Endothelial cell of hepatic sinusoid (primary cell): Measurements from ENCODE around the gene TSFM.
"Not testable (repeated sequence)": the region's sequence is repeated elsewhere in the genome, so short reads cannot be mapped to it uniquely, and the experiment has no call there.

Source experiments
- in situ Hi-C: cut with HindIII; loops from 2 replicates; pipeline ENCODE4 v1.10.0; 2017; ENCODE audit warnings: low sequenced_read_pairs

TSFM gene

DNA sequence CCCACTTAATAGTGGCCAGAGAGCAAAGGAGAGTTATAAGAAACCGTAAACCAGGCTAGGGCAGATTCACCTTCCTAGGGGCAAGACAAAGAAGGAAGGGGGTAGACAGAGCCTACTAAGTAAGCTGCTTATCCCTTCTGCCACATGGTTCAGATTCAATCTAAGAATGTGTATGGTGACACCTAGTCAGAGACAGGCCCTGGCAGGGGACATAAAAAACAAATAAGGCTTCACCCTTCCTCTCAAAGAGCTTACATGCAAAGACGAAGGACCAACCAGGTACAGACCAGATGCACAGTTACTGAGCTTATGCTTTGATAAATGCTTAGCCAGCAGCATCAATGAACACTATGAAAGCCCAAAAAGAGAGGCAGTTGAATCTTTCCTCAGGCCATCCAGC lies 20.1 kb upstream of the TSFM start:
- in situ Hi-C loops, result no loop called here

DNA sequence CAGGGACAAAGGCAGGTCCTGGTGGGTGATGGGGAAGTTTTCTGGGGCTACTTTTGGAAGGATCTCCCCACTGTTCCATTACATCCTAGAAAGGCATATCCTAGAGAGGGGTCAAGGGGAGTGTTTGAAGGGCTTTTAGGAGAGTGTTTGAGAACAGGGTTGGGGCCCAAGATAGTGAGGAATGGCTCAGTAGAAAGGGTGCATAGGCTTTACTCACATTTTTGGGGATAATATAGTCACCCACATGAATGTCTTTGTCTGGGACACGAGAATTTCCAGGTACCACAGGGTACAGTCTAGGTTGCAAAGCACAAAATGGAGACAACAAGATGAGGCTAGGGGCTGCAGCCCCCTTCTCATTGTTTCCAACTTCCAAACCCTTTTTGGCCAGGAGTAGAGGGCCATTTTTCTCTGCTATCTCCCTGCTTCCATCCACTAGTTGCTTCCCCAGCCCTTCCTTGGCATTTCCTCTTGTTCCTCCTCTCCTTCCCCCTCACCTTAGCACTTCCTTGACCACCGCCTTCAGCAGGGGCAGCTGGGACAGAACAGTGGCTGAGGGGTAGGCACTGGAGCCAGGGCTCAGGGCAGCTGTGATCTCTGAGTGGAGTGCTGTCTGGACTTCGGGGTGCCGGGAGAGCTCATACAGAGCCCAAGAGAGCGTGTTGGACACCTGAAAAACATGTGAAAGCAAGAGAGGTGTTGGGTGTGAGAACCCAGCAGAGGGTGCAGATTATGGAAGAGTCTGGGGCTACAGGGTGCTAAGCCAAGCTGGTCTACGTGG lies 18.5 kb upstream of the TSFM start:
- in situ Hi-C loops, result no loop called here

DNA sequence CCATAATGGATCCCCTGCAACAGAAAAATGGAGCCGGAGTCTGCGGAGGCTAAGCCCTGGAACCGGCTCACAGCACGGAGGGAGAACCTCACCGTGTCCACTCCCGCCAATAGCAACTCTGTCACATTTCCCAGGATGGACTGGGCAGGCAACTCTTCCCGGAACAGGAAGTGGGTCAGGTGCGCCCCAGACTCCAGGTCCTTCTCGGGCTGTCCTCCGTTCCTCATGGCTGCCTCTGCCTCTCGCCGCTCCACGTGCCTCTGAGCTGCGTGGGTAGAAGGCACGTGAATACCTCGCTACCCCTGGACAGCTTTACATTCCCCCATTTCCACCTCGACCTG lies 18.0 kb upstream of the TSFM start:
- in situ Hi-C loops, result no loop called here

DNA sequence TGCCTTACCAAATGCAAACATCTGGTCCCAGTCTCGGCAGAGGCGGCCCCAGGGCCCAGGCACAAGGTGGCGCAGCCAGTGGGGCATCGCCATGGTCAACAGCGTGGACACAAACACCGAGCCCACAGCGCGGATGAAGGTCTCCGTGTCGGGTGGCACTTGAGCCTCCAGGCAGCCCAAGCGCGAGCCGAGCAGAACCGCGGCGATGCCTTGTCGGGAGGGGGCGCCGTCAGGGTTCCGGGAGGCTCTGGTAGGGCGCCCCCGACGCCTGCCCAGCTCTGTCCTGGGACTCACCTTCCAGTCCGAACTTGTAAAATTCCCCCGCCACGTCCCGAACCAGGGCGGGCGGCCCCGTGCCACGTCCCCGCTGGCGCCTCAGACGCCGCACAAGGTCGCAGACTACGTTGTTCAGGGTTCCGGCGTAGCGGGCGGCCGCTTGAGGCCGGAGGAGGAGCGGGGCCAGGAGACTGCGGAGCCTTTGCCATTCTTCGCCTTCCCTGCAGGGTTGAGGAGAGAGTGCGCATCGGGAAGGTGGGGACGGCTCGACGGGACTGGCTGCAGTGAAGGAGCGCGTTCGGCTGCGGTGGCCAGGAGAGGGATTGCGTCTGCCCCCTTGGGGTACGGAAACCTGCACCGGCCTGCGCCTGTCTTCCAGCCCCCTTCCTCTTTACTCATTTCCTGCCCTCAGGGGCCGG lies 17.4 kb upstream of the TSFM start:
- in situ Hi-C loops, result no loop called here

DNA sequence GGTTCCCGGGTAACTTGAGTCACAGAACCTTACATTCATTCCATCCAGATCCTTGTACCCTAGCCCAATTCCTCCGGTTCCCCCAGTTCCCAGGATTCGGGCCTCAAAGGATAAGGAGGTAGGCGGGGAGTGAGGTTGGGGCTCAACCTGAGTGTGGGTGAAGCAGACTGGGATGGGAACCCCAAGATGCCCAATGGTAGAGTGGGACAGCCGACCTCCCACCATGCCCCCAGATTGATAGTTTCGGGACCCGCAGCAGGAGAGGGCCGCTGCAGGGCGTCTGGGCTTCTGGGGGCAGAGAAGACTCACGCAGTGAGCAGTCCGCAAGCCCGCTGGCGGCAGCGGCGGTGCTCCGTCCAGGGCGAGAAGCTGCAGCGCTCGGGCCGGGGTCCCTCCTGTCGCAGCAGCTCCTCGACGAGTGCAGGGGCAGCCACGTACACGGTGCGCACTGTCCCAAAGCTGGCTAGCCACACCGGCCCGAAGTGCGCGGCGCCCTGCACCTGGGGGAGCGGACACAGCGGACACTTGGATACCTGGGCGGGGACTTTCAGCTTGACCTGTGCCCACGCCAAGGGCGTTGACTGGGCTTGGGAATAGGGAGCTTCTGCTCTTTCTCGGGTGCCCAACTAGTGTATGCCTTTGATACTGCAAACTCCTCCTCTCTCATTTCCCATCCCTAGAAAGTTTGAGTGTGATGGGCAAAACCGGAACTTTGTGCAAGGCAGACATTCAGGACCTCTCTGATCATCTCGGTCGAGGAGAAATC lies 16.7 kb upstream of the TSFM start:
- in situ Hi-C loops, result no loop called here

DNA sequence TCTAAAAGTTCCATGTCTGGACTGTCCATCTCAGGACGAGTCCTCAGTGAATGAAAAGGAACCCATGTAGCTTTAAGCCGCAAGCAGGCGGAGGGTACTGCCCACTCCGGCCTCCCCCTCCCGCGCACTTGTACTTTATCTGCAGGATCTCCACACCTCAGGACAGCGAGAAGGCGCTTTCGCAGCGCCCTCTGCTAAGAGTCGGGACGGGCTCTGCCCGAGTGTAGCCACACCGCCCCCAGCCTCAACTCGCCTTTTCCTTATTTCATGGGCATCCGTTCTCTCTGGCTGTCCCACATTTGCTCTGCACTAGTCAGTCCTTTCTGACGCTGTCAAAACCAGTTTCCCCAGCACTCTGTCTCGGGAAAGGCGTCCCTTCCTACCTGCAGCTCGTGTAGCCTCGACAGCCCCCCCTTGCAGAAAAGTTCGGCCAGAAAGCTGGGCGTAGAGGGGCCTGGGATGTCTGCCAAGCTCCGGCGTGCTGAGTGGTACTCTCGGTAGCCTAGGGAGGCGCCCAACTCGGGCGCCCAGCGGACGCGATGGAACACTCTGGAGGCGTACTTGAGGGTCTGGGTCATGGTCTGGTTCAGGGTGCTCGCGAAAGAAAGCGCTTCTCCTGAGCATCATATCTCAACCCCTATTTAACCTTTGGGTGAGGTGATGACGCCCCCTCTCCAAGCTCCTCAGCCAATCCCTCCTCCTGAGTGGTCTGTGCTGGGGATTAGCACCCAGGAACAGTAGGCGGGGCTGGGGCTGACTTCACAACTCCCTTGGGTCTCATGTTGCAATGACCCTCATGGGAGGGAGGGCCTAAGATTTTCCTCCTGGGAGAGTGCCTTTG lies 15.9 kb upstream of the TSFM start, which contains the start of gene CYP27B1:
Gene CYP27B1 (minus strand): TSS at position 615 of the 841 bp plus-strand sequence. CDS start 37 bp downstream, at position 578.
- in situ Hi-C loops, result no loop called here

DNA sequence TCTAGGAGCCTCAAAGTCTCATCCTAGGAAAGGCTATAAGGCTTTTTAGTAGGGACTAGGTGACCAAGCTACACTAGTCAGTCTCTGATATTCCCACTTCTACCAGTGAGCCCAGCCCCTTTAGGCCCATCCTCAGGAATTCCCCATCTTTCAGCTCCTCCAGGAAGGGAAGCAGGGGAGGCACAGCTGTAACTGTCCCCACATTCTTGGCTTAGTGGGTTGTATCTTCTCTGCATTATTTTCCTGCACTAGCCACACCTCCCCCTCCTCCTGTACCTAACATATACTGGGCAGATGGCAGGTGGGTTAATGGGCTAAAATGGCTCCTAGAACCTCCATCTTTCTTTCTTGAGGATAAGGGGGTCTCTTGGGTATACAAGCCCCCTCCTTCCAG lies 15.3 kb upstream of the TSFM start:
- in situ Hi-C loops, result no loop called here

DNA sequence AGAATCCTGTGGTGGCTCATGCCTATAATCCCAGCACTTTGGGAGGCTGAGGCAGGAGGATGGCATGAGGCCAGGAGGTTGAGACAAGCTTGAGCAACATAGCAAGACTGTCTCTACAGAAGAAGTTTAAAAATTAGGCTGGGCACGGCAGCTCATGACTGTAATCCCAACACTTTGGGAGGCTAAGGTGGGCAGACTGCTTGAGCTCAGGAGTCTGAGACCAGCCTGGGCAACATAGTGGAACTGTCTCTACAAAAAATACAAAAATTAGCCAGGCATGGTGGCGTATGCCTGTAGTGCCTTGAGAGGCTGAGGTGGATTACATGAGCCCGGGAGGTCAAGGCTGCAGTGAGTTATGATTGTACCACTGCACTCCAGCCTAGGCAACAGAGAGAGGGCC lies 14.7 kb upstream of the TSFM start:
- in situ Hi-C loops, result no loop called here

DNA sequence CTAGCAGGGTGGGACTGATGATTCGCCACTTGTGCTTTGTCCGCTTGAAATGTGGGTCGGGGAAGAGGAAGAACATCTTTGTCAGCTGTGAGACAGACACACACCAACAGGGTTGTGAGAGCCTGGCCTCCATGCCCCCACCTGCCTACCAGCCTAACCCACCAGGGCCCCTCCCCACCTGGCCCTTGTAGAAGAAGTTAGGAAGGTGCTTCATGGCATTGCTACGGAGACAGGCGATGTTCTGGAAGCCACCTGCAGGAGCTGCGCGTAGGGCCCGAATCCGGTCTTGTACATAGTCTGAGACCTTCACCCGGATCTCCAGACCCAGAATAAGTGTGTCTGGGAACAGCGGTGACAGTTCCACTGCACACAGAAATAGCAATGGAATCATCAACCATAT lies 13.0 kb upstream of the TSFM start:
- in situ Hi-C loops, result no loop called here

DNA sequence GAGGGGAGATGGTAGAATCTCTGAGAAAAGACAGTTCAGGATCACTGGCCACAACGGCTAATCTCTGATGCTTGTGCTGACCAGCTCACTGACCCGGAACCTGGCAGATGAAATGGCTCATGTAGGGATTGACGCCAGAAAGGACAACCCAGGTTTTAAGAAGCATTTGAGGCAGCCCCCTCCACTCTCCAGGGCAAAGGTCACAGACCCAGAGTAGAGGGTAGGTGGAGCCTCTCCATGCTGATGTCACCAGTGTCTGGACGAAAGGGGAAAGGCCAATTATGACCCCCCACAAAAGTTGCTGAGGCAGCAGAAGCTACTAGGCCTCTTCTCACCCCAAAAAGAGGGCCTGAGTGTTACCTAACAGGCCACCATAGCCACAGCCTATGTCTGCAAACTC lies 11.9 kb upstream of the TSFM start:
- in situ Hi-C loops, result no loop called here

DNA sequence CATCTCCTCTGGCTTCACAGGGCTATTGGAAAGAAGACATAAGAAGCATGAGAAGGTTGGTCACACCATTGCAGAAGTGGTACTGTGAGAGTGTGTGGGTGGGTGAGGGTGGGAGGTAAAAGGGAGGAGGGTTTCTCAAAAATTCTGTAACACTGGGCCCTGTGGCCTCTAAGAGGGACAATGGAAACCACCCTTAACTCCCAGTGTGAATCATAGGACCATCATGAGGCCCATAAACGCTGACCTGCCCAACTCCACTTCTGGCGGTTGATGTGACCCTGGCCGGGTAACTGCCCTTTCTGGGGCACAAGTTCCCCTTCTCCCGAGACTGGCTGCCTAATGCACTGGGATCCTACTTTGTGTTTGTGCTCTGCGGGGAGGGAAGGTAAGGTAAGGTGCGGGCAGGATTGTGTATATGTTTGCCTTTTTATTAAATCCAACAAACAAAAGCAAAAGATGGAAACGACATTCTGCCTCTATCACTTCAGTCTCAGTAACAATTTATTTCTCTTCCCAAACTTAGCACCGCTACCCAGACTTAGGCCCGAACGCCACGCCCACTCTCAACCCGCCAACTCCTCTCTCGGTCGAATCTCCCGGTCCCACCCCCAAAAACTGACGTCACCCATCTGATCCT lies 11.2 kb upstream of the TSFM start:
- in situ Hi-C loops, result no loop called here

DNA sequence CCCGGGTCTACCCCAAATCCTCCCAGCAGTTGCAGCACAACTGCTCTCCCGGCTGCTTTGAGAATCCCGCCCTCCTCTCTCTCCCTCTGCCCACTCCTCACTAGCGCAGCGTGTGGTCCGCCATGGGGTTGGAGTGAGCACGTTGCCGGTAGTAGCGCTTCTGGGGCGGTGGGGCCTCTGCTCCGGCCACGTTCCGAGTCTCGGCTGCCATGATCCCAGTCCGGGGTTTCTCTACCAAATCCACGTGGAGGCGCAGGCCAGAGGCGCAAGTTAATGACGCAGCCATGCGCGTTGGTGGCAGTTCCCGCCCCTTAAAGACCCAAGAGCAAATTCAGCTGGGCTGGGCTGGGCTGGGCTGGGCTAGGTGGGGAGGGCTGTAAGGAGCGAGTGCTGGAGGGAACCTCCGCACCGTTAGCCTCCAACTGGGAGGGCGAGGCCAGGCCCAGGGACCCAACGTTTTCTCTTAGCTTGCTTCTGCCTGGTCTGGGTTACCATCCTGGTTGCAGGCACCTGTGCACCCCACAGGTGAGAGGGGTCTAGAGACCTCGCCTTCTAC lies 10.6 kb upstream of the TSFM start, which contains the start of gene METTL1:
Gene METTL1 (minus strand): TSS at position 233 of the 556 bp plus-strand sequence. CDS start 22 bp downstream, at position 211.
- in situ Hi-C loops, result no loop called here

DNA sequence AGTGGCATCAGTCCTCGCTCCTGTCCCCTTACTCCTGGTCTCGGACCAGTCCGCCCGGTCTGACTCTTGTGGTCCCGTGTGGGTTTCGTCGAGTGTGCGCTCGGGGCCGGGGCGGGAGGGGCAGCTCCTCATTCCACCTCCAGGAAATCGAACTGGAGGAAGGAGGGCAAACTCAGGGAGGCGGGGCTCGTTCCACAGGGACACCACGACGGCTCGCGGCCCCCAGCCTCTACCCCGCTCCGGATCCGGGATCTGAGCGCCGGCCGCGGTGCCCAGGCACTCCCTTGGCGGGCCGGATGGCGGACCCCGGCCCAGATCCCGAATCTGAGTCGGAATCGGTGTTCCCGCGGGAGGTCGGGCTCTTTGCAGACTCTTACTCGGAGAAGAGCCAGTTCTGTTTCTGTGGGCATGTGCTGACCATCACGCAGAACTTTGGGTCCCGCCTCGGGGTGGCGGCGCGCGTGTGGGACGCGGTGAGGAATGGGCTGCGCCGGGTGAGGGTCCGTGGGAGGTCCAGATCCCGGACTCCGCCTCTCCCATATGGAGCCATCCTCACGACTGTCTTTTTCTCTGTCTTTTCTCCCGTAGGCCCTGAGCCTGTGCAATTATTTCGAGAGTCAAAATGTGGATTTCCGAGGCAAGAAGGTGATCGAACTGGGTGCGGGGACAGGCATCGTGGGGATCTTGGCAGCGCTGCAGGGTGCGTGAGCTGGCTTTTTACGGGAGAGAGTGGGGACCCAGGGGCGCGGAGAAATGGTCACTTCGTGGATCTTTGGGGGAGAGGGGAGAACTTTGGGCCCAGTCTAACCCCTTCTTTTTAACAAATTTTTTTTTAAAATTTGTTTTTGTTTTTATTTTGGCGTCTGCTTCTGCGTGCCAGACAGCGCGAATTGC lies 9.9 kb upstream of the TSFM start, which contains the start of gene EEF1AKMT3:
Gene EEF1AKMT3 (plus strand): TSS at position 186 of the 894 bp plus-strand sequence. CDS start 111 bp downstream, at position 297.
- in situ Hi-C loops, result no loop called here

DNA sequence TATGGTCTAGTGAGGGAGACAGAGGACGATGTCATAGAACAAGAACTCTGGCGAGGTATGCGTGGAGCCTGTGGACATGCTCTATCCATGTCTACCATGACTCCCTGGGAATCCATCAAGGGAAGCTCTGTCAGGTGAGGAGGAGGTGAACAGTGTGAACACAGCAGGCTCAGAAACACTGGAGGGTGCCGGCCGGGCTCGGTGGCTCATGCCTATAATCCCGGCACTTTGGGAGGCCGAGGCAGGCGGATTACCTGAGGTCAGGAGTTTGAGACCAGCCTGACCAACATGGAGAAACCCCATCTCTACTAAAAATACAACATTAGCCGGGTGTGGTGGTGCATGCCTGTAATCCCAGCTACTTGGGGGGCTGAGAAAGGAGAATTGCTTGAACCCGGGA lies 8.0 kb upstream of the TSFM start:
- in situ Hi-C loops, result not testable (repeated sequence)

DNA sequence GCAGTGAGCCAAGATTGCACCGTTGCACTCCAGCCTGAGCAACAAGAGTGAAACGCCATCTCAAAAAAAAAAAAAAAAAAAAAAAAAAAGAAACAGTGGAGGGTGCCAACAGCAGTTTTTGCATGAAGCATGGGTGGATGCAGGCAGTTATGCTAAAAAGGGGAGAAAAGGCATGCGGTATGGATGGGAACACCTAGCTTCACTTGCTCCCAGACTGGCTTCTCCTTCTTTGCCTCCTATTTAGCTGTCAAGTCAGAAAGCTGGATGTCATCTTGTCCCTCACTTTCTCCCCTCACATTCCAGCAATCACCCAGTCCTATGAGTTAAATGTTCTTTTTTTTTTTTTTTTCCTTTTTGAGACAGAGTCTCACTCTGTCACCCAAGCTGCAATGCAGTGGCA lies 7.5 kb upstream of the TSFM start:
- in situ Hi-C loops, result no loop called here

DNA sequence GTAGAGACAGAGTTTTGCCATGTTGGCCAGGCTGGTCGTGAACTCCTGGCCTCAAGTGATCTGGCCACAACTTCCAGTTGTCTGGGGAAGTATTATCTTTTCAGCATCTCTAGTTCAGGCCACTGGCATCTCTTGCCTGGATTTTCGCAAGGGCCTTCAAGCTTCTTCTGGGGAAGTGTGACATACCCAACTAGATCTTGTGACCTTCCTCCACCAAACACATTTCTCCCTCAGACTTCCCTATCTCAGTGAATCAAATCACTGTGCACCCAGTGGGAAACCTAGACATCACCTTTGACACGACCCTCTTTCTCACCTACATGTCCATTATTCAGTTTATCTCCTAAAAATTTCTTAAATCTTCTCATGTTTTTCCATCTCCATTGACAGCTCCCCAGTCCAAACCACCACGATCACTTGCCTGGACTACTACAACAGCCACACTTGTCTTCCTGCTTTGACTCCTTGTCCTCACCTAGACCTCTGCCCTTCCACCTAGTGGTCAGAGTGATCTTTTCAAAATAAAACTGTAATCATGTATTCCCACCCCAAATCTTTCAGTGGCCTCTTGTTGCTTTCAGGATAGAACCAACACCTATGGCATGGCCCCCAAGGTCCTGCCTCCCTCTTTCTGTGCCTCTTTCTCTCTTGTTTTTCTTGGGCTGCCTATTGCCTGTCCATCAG lies 6.9 kb upstream of the TSFM start:
- in situ Hi-C loops, result no loop called here

DNA sequence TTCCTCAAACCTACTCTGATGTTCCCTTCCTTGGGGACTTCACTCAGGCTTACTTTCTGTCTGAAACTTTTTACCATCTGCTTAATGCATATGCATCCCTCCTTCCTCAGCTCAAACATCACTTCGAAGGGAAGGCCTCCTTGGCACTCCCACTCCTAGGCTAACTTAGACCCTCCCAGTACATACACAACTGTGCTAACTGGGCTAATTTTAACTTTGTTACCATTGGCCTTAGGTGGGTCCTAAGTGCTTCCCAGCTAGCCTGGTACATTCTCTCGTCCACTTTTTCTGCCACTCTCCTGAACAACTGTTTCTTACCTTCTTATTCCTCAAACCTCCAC lies 6.4 kb upstream of the TSFM start:
- in situ Hi-C loops, result no loop called here

DNA sequence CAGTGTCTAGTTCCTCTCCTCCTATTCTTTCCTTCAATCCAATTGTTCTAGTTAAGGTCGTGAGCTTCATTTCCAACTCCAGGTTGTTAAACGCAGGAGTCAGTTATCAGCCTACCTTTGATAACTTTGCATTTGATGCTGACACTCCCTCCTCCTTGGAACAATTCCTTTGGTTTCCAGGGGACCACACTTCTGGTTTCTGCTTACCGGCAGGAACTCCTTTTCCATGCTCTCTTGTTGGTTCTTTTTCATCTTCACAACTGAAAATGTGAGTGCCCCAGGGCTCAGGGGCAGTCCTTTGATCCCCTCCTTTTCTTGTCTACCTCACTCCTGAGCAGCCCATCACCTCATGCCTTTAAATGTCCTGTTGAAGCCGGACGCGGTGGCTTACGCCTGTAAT lies 5.2 kb upstream of the TSFM start:
- in situ Hi-C loops, result no loop called here
